HepG2 (cell line): ENCODE results near the gene CYSRT1. TPM values are rescaled to one million over a fixed set of nuclear protein-coding genes. Genes with fewer than 3 reads are reported as not detected.

Experiments
- ATF7 ChIP-seq, 2 experiments: fragments of 450-650 bp in 1 of 2; sonication (generic) in 1 of 2; formaldehyde crosslinking in 1 of 2; IDR thresholded peaks; 2 replicates each; pipeline versions ENCODE4 v1.4.0 to v1.6.1; 2016 to 2020; ENCODE audit warnings: antibody characterized with exemption in 1 of 2, mild to moderate bottlenecking in 1 of 2, missing genetic modification reagents in 1 of 2
- FOXK1 ChIP-seq: sonication (generic); formaldehyde crosslinking; IDR thresholded peaks from 2 replicates; pipeline ENCODE4 v1.4.0; 2020; ENCODE audit warnings: low read depth, missing genetic modification reagents, borderline replicate concordance
- FUBP1 ChIP-seq: sonication (generic); formaldehyde crosslinking; IDR thresholded peaks from 2 replicates; pipeline ENCODE4 v1.5.1; 2020; ENCODE audit warnings: missing genetic modification reagents, mild to moderate bottlenecking, borderline replicate concordance
- HNRNPH1 ChIP-seq: fragments of 200-400 bp; formaldehyde crosslinking; optimal IDR thresholded peaks from 2 replicates; pipeline ENCODE3; 2017; ENCODE audit warnings: mild to moderate bottlenecking, low read depth, low read length
- HNRNPL ChIP-seq: fragments of 200-400 bp; formaldehyde crosslinking; IDR thresholded peaks from 2 replicates; pipeline ENCODE4 v1.6.1; 2017; ENCODE audit warnings: mild to moderate bottlenecking, low read depth, low read length
- HOXA7 ChIP-seq: sonication (generic); formaldehyde crosslinking; IDR thresholded peaks from 2 replicates; pipeline ENCODE4 v1.8.1; 2022; ENCODE audit warnings: mild to moderate bottlenecking, missing genetic modification reagents, moderate library complexity
- HOXD1 ChIP-seq: sonication (generic); formaldehyde crosslinking; IDR thresholded peaks from 2 replicates; pipeline ENCODE4 v1.5.0; 2020; ENCODE audit warnings: missing genetic modification reagents
- TFE3 ChIP-seq: IDR thresholded peaks from 2 replicates; pipeline ENCODE4 v1.6.1; 2016
- ZBED4 ChIP-seq: sonication (generic); formaldehyde crosslinking; IDR thresholded peaks from 2 replicates; pipeline ENCODE4 v1.4.0; 2020; ENCODE audit warnings: missing genetic modification reagents, borderline replicate concordance
- ZFP36L1 ChIP-seq: sonication (generic); formaldehyde crosslinking; IDR thresholded peaks from 2 replicates; pipeline ENCODE4 v1.8.0; 2022; ENCODE audit warnings: mild to moderate bottlenecking, missing genetic modification reagents, moderate library complexity
- ZNF260 ChIP-seq: sonication (generic); formaldehyde crosslinking; IDR thresholded peaks from 2 replicates; pipeline ENCODE4 v1.4.0; 2020; ENCODE audit warnings: missing genetic modification reagents, low read depth, mild to moderate bottlenecking, borderline replicate concordance
- ZNF382 ChIP-seq: sonication (generic); formaldehyde crosslinking; IDR thresholded peaks from 2 replicates; pipeline ENCODE4 v1.5.0; 2020; ENCODE audit warnings: missing genetic modification reagents, mild to moderate bottlenecking, borderline replicate concordance
- ZNF550 ChIP-seq: sonication (generic); formaldehyde crosslinking; IDR thresholded peaks from 2 replicates; pipeline ENCODE4 v1.4.0; 2020; ENCODE audit warnings: mild to moderate bottlenecking, missing genetic modification reagents, borderline replicate concordance
- ZNF572 ChIP-seq: sonication (generic); formaldehyde crosslinking; IDR thresholded peaks from 2 replicates; pipeline ENCODE4 v1.5.1; 2020; ENCODE audit warnings: mild to moderate bottlenecking, missing genetic modification reagents
- ZNF687 ChIP-seq: sonication (generic); formaldehyde crosslinking; IDR thresholded peaks from 2 replicates; pipeline ENCODE4 v1.5.1; 2020; ENCODE audit warnings: mild to moderate bottlenecking, missing genetic modification reagents, moderate library complexity
- polyA plus RNA-seq, 8 experiments: library from polyadenylated mRNA; depleted of rRNA in 3 of 8; stranded (reverse) in 7 of 8; unstranded in 1 of 8; fragments of >200 nt; fragmentation: Illumina TruSeq in 4 of 8; extraction: Trizol in 4 of 8; gene quantifications; 2 replicates each; pipeline versions ENCODE4 v1.2.1 to v1.2.3, GENCODE V29; 2011 to 2016; ENCODE audit warnings: low read depth in 4 of 8, missing spikeins in 1 of 8, mixed read lengths in 1 of 8; ENCODE audit not compliant: insufficient read depth in 1 of 8
- total RNA-seq, 5 experiments: library from RNA; depleted of rRNA; stranded (reverse); fragments of >200 nt; fragmentation: Illumina TruSeq; extraction: Trizol; gene quantifications; 2 replicates each; pipeline ENCODE4 v1.2.3, GENCODE V29; 2016; ENCODE audit warnings: low read depth in 1 of 5

CYSRT1 gene
- total and polyA plus RNA-seq, 2 of the 13 experiments (the other 11 are each of a cell fraction or from before 2014, with no cell fraction given), result 1.5 to 2.1 TPM

- TF ChIP-seq ZNF382, result no peak
- TF ChIP-seq ATF7 (IDR thresholded peaks at IDR 0.05), result peak; percentile 38; the same call in 1 of the 2 replicates
- no peak for TF ChIP-seq ATF7 (CRISPR knock-in tag; IDR thresholded peaks at IDR 0.05)
- TF ChIP-seq FOXK1 (CRISPR knock-in tag), result no peak
- TF ChIP-seq TFE3 (CRISPR knock-in tag), result no peak
- TF ChIP-seq ZNF260, result no peak
- TF ChIP-seq HNRNPH1, result no peak
- no peak for TF ChIP-seq ZBED4 (CRISPR knock-in tag)
- no peak for TF ChIP-seq ZNF572
- TF ChIP-seq HNRNPL, result 0 out of 2 replicates have a peak, but pooled peaks have one; percentile 31
- TF ChIP-seq ZNF687 (CRISPR knock-in tag), result peak; percentile 33; the same call in 1 of the 2 replicates
- no peak for TF ChIP-seq HOXA7 (CRISPR knock-in tag)
- no peak for TF ChIP-seq ZFP36L1 (CRISPR knock-in tag)
- TF ChIP-seq FUBP1 (CRISPR knock-in tag), result no peak
- no peak for TF ChIP-seq ZNF550 (CRISPR knock-in tag)
- TF ChIP-seq HOXD1 (CRISPR knock-in tag), result no peak
These were observed 4.5 kb upstream of the CYSRT1 start (continued) for GRCh38 chr9:137220317-137221094.
